Kidney epithelial cell (primary cell): ENCODE results near the gene ACTBL2. TPM values are rescaled to one million over a fixed set of nuclear protein-coding genes. Genes with fewer than 3 reads are reported as not detected.
"Not testable (repeated sequence)": the region's sequence is repeated elsewhere in the genome, so short reads cannot be mapped to it uniquely, and the experiment has no call there.

Experiments used
- DNase-seq: peaks from one replicate; pipeline ENCODE4 v3.0.0-alpha.2; 2010; ENCODE audit warnings: low read depth
- H3K27me3 ChIP-seq: 2 replicates; pipeline ENCODE4 v1.6.0; 2011; ENCODE audit warnings: low read length; ENCODE audit not compliant: control insufficient read depth, insufficient read depth
- H3K36me3 ChIP-seq: 2 replicates; pipeline ENCODE4 v1.5.1; 2011; ENCODE audit warnings: low read length; ENCODE audit not compliant: control insufficient read depth, insufficient read depth
- H3K4me3 ChIP-seq: 2 replicates; pipeline ENCODE4 v1.5.1; 2011; ENCODE audit warnings: low read depth, mild to moderate bottlenecking, control low read depth, low read length
- total RNA-seq: library from RNA; depleted of rRNA; stranded (reverse); fragments of >200 nt; gene quantifications from 2 replicates; pipeline ENCODE4 v1.2.3, GENCODE V29; 2015
- TF ChIP-seq, protein P1 (sequence below): IDR thresholded peaks from 2 replicates; pipeline ENCODE4 v1.5.1; 2011; ENCODE audit warnings: mild to moderate bottlenecking, moderate library complexity, low read length, control low read depth, inconsistent platforms; ENCODE audit not compliant: insufficient read depth, poor library complexity, severe bottlenecking

The ACTBL2 gene
- 1.3 and 1.5 TPM in 2 replicates for total RNA-seq

DNA sequence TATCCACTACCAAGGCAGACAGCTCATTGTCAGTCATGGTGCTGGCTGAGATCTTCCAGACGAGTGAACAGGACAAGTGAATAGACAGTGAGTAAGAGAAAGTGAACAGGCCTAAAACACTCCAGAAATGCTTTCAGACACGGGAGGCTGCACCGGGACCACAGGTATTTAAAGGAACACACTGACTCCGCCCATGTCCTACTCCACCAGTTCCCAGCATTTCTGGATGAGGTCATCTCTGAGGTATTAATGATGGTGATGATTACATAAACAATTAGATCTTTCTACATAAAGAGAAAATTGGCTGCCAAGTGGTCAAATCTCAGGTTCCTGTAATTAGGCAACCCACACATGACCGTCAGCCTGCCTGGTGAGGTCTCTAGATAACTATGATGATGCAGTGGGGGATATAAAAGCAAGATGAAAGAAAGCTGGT, at the start of gene ACTBL2:
TSS of gene ACTBL2 (minus strand) at position 141 of the 436 bp plus-strand sequence. CDS start at position 37, 104 bp downstream.
- DNase-seq = peak; percentile 98
- TF ChIP-seq, protein P1, sequence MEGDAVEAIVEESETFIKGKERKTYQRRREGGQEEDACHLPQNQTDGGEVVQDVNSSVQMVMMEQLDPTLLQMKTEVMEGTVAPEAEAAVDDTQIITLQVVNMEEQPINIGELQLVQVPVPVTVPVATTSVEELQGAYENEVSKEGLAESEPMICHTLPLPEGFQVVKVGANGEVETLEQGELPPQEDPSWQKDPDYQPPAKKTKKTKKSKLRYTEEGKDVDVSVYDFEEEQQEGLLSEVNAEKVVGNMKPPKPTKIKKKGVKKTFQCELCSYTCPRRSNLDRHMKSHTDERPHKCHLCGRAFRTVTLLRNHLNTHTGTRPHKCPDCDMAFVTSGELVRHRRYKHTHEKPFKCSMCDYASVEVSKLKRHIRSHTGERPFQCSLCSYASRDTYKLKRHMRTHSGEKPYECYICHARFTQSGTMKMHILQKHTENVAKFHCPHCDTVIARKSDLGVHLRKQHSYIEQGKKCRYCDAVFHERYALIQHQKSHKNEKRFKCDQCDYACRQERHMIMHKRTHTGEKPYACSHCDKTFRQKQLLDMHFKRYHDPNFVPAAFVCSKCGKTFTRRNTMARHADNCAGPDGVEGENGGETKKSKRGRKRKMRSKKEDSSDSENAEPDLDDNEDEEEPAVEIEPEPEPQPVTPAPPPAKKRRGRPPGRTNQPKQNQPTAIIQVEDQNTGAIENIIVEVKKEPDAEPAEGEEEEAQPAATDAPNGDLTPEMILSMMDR = no peak
- Histone ChIP-seq H3K4me3 (no peak within 1 kb of the TSS), H3K27me3 (no peaks in the 10 kb centered on the region), H3K36me3 (no peaks in the 10 kb centered on the region)

DNA sequence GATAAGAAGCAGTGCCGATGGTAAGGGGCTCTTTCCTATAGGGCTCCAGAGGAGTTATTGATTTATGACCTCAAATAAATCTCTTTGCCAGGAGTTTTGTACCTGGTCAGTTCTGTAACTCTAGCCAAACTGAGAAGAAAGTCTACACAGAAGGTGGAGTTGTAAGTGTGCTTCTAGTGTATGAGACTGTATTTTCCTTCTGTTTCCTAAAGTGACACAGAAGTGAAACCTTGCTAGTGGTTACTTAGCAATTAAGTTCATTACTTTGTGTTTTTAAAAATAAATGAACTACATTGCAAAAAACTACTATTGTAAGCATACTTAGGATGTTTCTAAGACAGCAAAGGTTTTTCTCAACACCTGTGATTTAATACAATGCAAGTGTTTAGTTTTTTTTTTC, 48.7 kb upstream of the ACTBL2 start:
- TF ChIP-seq, protein P1 = no peak
- Histone ChIP-seq H3K36me3 (no peaks in the 10 kb centered on the region), H3K27me3 (no peaks in the 10 kb centered on the region), H3K4me3 (no peak overlapping the region)
- DNase-seq = no peak

DNA sequence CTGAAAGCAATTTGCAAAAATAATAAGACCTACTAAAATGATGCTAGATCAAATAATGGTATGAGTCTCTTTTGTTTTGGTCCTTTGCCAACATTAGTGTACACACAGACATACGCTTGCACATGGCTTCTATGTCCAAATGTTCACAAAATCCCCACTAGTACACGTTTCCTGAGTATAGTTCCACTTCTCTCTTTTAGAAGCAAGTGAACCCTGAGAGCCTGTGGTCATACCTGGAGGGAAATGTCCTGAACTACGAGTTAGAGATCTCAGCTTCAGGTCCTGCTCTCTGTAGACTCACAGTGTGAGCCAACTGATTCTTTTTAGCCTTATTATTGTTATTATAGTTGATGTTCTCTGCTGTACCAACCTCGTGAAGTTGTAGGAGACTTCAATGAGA, 47.3 kb upstream of the ACTBL2 start:
- TF ChIP-seq, protein P1 = no peak
- Histone ChIP-seq H3K4me3 (no peak overlapping the region), H3K36me3 (no peaks in the 10 kb centered on the region), H3K27me3 (no peaks in the 10 kb centered on the region)
- DNase-seq = no peak

DNA sequence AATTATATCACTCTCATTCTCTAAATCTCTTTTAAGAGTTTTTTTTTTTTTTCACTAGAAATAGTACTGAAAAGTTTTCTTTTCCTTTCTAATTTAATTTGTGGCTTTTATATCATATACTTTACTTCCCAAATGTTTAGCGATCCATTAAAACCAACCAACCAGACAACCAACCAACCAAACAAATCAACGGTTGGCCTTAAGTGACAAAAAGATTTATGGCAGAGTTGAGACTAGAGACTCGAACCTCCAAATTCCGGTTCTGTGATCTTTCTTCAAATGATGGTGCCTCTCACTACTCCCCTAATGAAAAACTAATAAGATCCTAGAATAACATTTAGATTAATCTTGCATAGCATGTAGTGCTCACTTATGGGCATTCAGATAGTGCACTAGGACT, 45.3 kb upstream of the ACTBL2 start:
- TF ChIP-seq, protein P1 = no peak
- DNase-seq = no peak
- Histone ChIP-seq H3K4me3 (no peak overlapping the region), H3K27me3 (no peaks in the 10 kb centered on the region), H3K36me3 (no peaks in the 10 kb centered on the region)

DNA sequence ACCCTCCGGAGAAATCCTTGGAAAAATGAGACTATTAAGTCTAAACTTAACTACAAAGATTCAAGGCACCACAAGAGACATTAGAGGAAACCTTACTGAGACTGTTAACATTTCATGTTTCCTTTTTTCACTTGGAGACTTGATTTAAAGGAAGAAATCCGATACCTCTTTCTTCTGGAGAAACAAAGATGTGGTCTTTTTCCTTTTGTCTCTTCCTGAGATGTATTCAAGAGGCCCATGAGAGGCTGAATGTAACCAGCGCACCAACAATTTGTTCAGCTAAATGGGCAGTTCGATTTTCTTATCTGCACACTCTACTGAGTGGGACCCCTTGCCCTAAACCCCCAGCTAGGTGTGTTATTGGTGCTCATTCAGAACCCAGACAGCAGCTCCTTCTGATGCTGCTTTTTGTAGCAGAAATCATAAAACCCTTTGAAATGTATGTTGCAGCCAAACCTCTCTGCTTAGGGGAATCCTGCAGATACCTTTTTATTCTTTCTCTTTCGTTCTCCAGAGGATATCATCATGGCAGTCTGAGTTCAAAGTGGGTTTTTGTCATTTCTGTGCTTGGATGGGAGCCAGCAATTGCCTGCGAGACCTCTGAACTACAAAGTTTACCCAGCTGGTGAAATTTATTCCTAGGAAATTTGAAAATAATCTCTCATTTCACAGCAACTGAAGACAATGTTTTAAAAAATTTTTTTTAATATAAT, 41.9 kb upstream of the ACTBL2 start:
- Histone ChIP-seq H3K36me3 (no peaks in the 10 kb centered on the region), H3K27me3 (no peaks in the 10 kb centered on the region), H3K4me3 (no peak overlapping the region)
- DNase-seq = no peak
- TF ChIP-seq, protein P1 = no peak

DNA sequence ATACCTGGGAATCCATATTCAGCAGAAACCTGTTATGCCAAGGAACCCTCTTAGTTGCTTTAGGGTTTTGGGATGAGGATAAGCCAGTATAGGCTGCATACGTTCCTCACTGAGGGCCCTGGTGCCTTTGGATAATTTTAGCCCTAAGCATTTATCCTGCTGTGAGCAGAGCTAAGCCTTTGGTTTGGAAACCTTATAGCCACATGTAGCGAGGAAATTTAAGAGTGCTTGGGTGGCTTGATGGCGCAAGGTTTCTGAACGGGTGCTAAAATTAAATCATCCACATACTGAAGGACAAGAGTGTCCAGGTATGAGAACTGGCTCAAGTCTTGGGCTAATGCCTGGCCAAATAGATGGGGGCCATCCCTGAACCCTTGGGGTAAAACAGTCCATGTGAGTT, 39.9 kb upstream of the ACTBL2 start:
- H3K27me3 ChIP-seq, DNase-seq, H3K4me3 ChIP-seq, H3K36me3 ChIP-seq: not testable (repeated sequence)

DNA sequence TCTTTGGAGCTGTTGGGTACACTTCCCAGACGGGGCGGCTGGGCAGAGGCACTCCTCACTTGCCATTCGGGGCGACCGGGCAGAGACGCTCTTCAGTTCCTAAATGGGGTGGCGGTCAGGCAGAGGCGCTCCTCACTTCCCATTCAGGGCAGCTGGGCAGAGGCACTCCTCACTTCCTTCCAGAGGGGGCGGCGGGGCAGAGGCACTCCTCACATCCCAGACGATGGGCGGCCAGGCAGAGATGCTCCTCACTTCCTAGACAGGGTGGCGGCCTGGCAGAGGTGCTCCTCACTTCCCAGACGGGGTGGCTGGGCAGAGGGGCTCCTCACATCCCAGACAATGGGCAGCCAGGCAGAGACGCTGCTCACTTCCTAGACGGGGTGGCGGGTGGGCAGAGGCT, 35.8 kb upstream of the ACTBL2 start:
- not testable (repeated sequence) for H3K27me3 ChIP-seq

More for the DNA sequence above, 35.8 kb upstream of the ACTBL2 start:
- H3K4me3 ChIP-seq, H3K36me3 ChIP-seq, DNase-seq: not testable (repeated sequence)
